ENCODE measurements around the gene PPOX. TPM values are rescaled to one million over a fixed set of nuclear protein-coding genes. Genes with fewer than 3 reads are reported as not detected.
A peak's percentile ranks its signal among the peaks of the same experiment; 100 is the strongest.

Gene PPOX
- total RNA-seq, 2 donors from 2014 or later, result 13.8 to 42.6 TPM

GRCh38 chr1:161131523-161132409 is 34.5 kb upstream of the PPOX start:
- H3K27ac ChIP-seq, result peak overlapping the region; percentile 93 to 97
- no peak for DNase-seq (ENCODE audit: low spot score)
- no peak for TF ChIP-seq POLR2A (IDR thresholded peaks at IDR 0.05)
- no peak for TF ChIP-seq POLR2AphosphoS5 (IDR thresholded peaks at IDR 0.05)
- TF ChIP-seq CTCF (IDR thresholded peaks at IDR 0.05), result no peak
- H3K4me1 ChIP-seq (replicated peaks), result peaks cover 5% of the 10 kb centered on the region
- peak overlapping the region; percentile 69 to 77 for H3K4me3 ChIP-seq
- H3K27me3 ChIP-seq (replicated peaks; ENCODE audit: insufficient read depth), result no peaks in the 10 kb centered on the region
- intact Hi-C loops (cut with DNase I), result loop anchor here (2.0 kb wide), 2 partner anchors 13 to 21 kb away; partner anchors contain the start of genes NIT1, PFDN2 and UFC1
- no peaks in the 10 kb centered on the region for H3K36me3 ChIP-seq
- 3% methylated on average over 22 of the region's 22 CpGs for WGBS
- H3K9me3 ChIP-seq, result no peaks in the 10 kb centered on the region

GRCh38 chr1:161132410-161133219 is 33.6 kb upstream of the PPOX start, which contains the start of gene DEDD:
Gene DEDD (minus strand): TSS chr1:161132667. CDS start chr1:161124462, 8,205 bp downstream.
- no peaks in the 10 kb centered on the region for H3K9me3 ChIP-seq
- peaks cover 5% of the 10 kb centered on the region for H3K4me1 ChIP-seq (replicated peaks)
- H3K4me3 ChIP-seq, result peak within 1 kb of the TSS; percentile 69 to 77
- intact Hi-C loops (cut with DNase I), result loop anchor here (2.0 kb wide), 2 partner anchors 14 to 20 kb away; partner anchors contain the start of genes NIT1, PFDN2 and UFC1
- no peaks in the 10 kb centered on the region for H3K27me3 ChIP-seq (replicated peaks; ENCODE audit: insufficient read depth)
- peak; percentile 94 for DNase-seq (ENCODE audit: low spot score)
- no peaks in the 10 kb centered on the region for H3K36me3 ChIP-seq
- TF ChIP-seq POLR2A (IDR thresholded peaks at IDR 0.05) (peak; percentile 46), CTCF (IDR thresholded peaks at IDR 0.05) (peak in 2 of 4 experiments; percentile 3 to 7), POLR2AphosphoS5 (IDR thresholded peaks at IDR 0.05) (peak; percentile 69)
- under 1% methylated on average over 67 of the region's 68 CpGs for WGBS
- H3K27ac ChIP-seq, result peak within 1 kb of the TSS; percentile 93 to 97

DNA sequence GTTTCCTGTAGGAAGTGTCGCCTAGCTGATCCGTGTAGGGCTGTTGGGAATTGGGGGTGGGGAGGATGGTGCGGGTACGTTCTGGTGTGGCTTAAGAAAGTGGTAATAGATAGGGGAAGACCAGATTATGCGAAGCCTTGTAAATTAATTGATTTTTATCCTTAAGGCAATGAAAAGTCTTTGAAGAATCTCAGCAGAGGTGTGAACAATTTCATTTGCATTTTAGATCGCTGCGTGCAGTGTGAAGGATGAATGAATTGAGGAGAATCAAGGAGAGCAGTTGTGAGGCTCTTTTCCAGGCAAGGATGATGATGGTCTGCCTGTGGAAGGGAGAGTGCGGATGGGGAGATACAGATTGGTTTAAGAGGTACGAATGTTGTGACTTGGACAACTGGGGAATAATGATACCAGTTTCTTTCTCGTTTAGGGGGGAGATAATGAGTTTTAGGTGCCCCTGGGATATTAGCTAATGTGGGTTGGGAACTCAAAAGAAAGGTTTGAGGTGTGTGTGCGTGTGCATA is 32.9 kb upstream of the PPOX start:
- 3% methylated on average over 11 of the region's 11 CpGs for WGBS
- intact Hi-C loops (cut with DNase I), result loop anchor here (2.0 kb wide), 2 partner anchors 14 to 20 kb away; partner anchors contain the start of genes NIT1, PFDN2 and UFC1
- peak overlapping the region; percentile 93 to 97 for H3K27ac ChIP-seq
- H3K4me3 ChIP-seq, result peak overlapping the region; percentile 69 to 77
- H3K27me3 ChIP-seq (replicated peaks; ENCODE audit: insufficient read depth), result no peaks in the 10 kb centered on the region
- H3K9me3 ChIP-seq, result no peaks in the 10 kb centered on the region
- TF ChIP-seq CTCF (IDR thresholded peaks at IDR 0.05), result no peak
- no peak for TF ChIP-seq POLR2AphosphoS5 (IDR thresholded peaks at IDR 0.05)
- TF ChIP-seq POLR2A (IDR thresholded peaks at IDR 0.05), result no peak
- no peak for DNase-seq (ENCODE audit: low spot score)
- H3K36me3 ChIP-seq, result no peaks in the 10 kb centered on the region
- H3K4me1 ChIP-seq (replicated peaks), result peaks cover 5% of the 10 kb centered on the region

DNA sequence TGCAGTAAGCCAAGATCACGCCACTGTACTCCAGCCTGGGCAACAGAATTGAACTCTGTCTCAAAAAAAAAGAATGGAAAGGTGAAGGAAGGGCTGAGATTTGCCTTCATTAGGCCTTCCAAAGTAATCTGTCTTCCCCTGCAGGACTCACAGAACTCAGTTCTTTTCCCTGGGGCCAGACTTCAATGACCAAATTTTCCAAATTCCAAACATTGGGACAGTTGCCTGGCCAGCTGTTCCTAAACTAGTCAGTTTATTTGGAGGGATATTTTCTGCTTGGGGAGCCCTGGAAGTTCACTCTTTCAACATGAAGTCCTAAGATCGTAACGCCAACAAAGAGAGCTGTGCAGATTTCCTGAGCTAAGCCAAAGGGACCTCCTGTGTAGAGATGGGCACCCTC is 28.3 kb upstream of the PPOX start:
- H3K4me3 ChIP-seq, result no peak overlapping the region
- 83% methylated on average over 3 of the region's 3 CpGs for WGBS
- H3K27ac ChIP-seq, result no peak overlapping the region
- H3K4me1 ChIP-seq (replicated peaks), result peaks cover 5% of the 10 kb centered on the region
- DNase-seq (ENCODE audit: low spot score), result no peak
- no peaks in the 10 kb centered on the region for H3K9me3 ChIP-seq
- intact Hi-C loops (cut with DNase I), result no loop called here
- no peaks in the 10 kb centered on the region for H3K36me3 ChIP-seq
- H3K27me3 ChIP-seq (replicated peaks; ENCODE audit: insufficient read depth), result no peaks in the 10 kb centered on the region
- TF ChIP-seq POLR2A (IDR thresholded peaks at IDR 0.05) (no peak), POLR2AphosphoS5 (IDR thresholded peaks at IDR 0.05) (no peak), CTCF (IDR thresholded peaks at IDR 0.05) (no peak)

Data from prostate gland (tissue), 2 donors.